H1 (cell line): ENCODE measurements around the gene UBXN4. TPM values are rescaled to one million over a fixed set of nuclear protein-coding genes. Genes with fewer than 3 reads are reported as not detected.

Source experiments
- CTCF ChIA-PET: fragments of 300-600 bp; sonication (Branson Sonifier 250); formaldehyde crosslinking; loops from one replicate; lab custom pipeline; 2021; ENCODE audit not compliant: partially characterized antibody; lab: Charles Lee
- POLR2A ChIA-PET: fragments of 300-600 bp; sonication (Branson Sonifier 250); formaldehyde crosslinking; loops from one replicate; lab custom pipeline; 2021; ENCODE audit warnings: inconsistent platforms; ENCODE audit not compliant: partially characterized antibody; lab: Charles Lee
- DNase-seq, 2 experiments: peaks; one replicate each; pipeline versions ENCODE4 v3.0.0 to v3.0.0-alpha.2; 2010 to 2022; ENCODE audit warnings: low spot score in 2 of 2, low read depth in 1 of 2, mixed read lengths in 1 of 2
- FAIRE-seq: peaks from 2 replicates; lab custom pipeline; 2011; peaks lifted over from hg19 to GRCh38; lab: Jason Lieb, UNC
- H2AFZ ChIP-seq: 2 replicates; pipeline ENCODE4 v1.8.1; 2012; ENCODE audit warnings: low read length, inconsistent platforms
- H2AK5ac ChIP-seq: 2 replicates; pipeline ENCODE4 v1.6.1; 2013; ENCODE audit warnings: low read depth, low read length
- H2BK120ac ChIP-seq: replicated peaks from 2 replicates; pipeline ENCODE3; 2013; ENCODE audit warnings: low read depth, low read length, inconsistent platforms
- H2BK12ac ChIP-seq: 2 replicates; pipeline ENCODE4 v1.6.1; 2013; ENCODE audit warnings: low read depth, low read length
- H2BK15ac ChIP-seq: 2 replicates; pipeline ENCODE4 v1.6.1; 2013; ENCODE audit warnings: low read length
- H2BK20ac ChIP-seq: 2 replicates; pipeline ENCODE4 v1.6.1; 2013; ENCODE audit warnings: low read length
- H2BK5ac ChIP-seq: 2 replicates; pipeline ENCODE4 v1.6.1; 2013; ENCODE audit warnings: low read depth, low read length
- H3K14ac ChIP-seq: 2 replicates; pipeline ENCODE4 v1.6.1; 2013; ENCODE audit warnings: inconsistent platforms; ENCODE audit not compliant: insufficient read length
- H3K18ac ChIP-seq: 2 replicates; pipeline ENCODE4 v1.6.1; 2013; ENCODE audit warnings: low read length; ENCODE audit errors: extremely low read depth
- H3K23ac ChIP-seq: 2 replicates; pipeline ENCODE4 v1.6.1; 2013; ENCODE audit warnings: inconsistent platforms; ENCODE audit not compliant: insufficient read length
- H3K23me2 ChIP-seq: 2 replicates; pipeline ENCODE4 v1.6.1; 2013; ENCODE audit warnings: low read depth, low read length
- H3K27ac ChIP-seq: 2 replicates; pipeline ENCODE4 v1.6.1; 2011; ENCODE audit warnings: low read depth, low read length, inconsistent platforms
- H3K27me3 ChIP-seq, 4 experiments: replicated peaks in 1 of 4; 1 replicate in 1 of 4; 2 replicates in 3 of 4; pipeline versions ENCODE4 v1.6.1 to v1.8.1; 2011 to 2013; ENCODE audit warnings: low read length in 3 of 4, mild to moderate bottlenecking in 3 of 4, inconsistent platforms in 2 of 4, mixed read lengths in 2 of 4, moderate library complexity in 1 of 4; ENCODE audit not compliant: control insufficient read depth in 3 of 4, insufficient read depth in 3 of 4; ENCODE audit errors: extremely low read depth in 1 of 4
- H3K36me3 ChIP-seq, 4 experiments: 2 replicates each; pipeline versions ENCODE4 v1.6.1 to v1.8.1; 2011 to 2013; ENCODE audit warnings: mild to moderate bottlenecking in 4 of 4, low read length in 3 of 4, moderate library complexity in 2 of 4, control low read depth in 1 of 4, inconsistent platforms in 1 of 4; ENCODE audit not compliant: insufficient read depth in 4 of 4, control insufficient read depth in 2 of 4
- H3K4ac ChIP-seq: replicated peaks from 2 replicates; pipeline ENCODE3; 2013; ENCODE audit warnings: low read length, low read depth, mixed read lengths, inconsistent platforms; ENCODE audit not compliant: insufficient read length
- H3K4me1 ChIP-seq, 4 experiments: replicated peaks in 1 of 4; 1 replicate in 1 of 4; 2 replicates in 3 of 4; pipeline versions ENCODE4 v1.6.1 to v1.8.1; 2011 to 2013; ENCODE audit warnings: low read length in 3 of 4, inconsistent platforms in 2 of 4, mixed read lengths in 1 of 4; ENCODE audit not compliant: insufficient read depth in 4 of 4, control insufficient read depth in 3 of 4
- H3K4me2 ChIP-seq, 2 experiments: 2 replicates each; pipeline versions ENCODE4 v1.6.1 to v1.8.1; 2011 to 2013; ENCODE audit warnings: low read depth in 2 of 2, low read length in 2 of 2, control low read depth in 1 of 2, inconsistent platforms in 1 of 2, mild to moderate bottlenecking in 1 of 2; ENCODE audit not compliant: insufficient read depth in 1 of 2
- H3K4me3 ChIP-seq, 4 experiments: fragments of 200-600, 300-600 bp in 1 of 4; sonication (generic), shearing (Covaris generic), sonication (Bioruptor Twin) in 1 of 4; 2 replicates each; pipeline versions ENCODE4 v1.5.1 to v1.8.1; 2011 to 2016; ENCODE audit warnings: low read length in 4 of 4, low read depth in 3 of 4, control low read depth in 2 of 4, inconsistent platforms in 2 of 4, mild to moderate bottlenecking in 2 of 4, mixed read lengths in 1 of 4, moderate library complexity in 1 of 4; ENCODE audit not compliant: insufficient read depth in 2 of 4; ENCODE audit errors: extremely low read depth in 1 of 4
- H3K56ac ChIP-seq: replicated peaks from 2 replicates; pipeline ENCODE3; 2013; ENCODE audit warnings: low read depth, mild to moderate bottlenecking, mixed read lengths, low read length, inconsistent platforms; ENCODE audit not compliant: insufficient read length
- H3K79me1 ChIP-seq: 2 replicates; pipeline ENCODE4 v1.6.1; 2013; ENCODE audit warnings: low read depth, low read length, control low read depth
- H3K79me2 ChIP-seq, 2 experiments: 2 replicates each; pipeline versions ENCODE4 v1.6.1 to v1.8.1; 2012 to 2013; ENCODE audit warnings: low read length in 2 of 2, mild to moderate bottlenecking in 2 of 2, inconsistent platforms in 1 of 2; ENCODE audit not compliant: insufficient read depth in 2 of 2, control insufficient read depth in 1 of 2
- H3K9ac ChIP-seq, 4 experiments: replicated peaks in 1 of 4; 1 replicate in 1 of 4; 2 replicates in 3 of 4; pipeline versions ENCODE4 v1.6.1 to v1.8.1; 2011 to 2013; ENCODE audit warnings: low read depth in 3 of 4, low read length in 3 of 4, control low read depth in 2 of 4, mild to moderate bottlenecking in 2 of 4, moderate library complexity in 2 of 4, inconsistent platforms in 1 of 4; ENCODE audit errors: extremely low read depth in 1 of 4
- H3K9me3 ChIP-seq, 2 experiments: 2 replicates each; pipeline versions ENCODE4 v1.6.1 to v1.8.1; 2012 to 2013; ENCODE audit warnings: mild to moderate bottlenecking in 2 of 2, moderate library complexity in 2 of 2, control low read depth in 1 of 2, inconsistent platforms in 1 of 2, low read depth in 1 of 2, low read length in 1 of 2, mixed read lengths in 1 of 2; ENCODE audit not compliant: insufficient read depth in 2 of 2
- H4K20me1 ChIP-seq, 2 experiments: replicated peaks in 1 of 2; 2 replicates each; pipeline versions ENCODE3 to v1.8.1; 2011 to 2013; ENCODE audit warnings: inconsistent platforms in 2 of 2, low read length in 2 of 2, mild to moderate bottlenecking in 1 of 2; ENCODE audit not compliant: insufficient read depth in 2 of 2, control insufficient read depth in 1 of 2
- H4K5ac ChIP-seq: 2 replicates; pipeline ENCODE4 v1.6.1; 2013; ENCODE audit warnings: low read length, low read depth, mixed read lengths, inconsistent platforms; ENCODE audit not compliant: insufficient read length
- H4K8ac ChIP-seq: 2 replicates; pipeline ENCODE4 v1.8.0; 2013; ENCODE audit warnings: mild to moderate bottlenecking, moderate library complexity, low read length, inconsistent platforms; ENCODE audit not compliant: insufficient read depth; ENCODE audit errors: extremely low read depth
- H4K91ac ChIP-seq: replicated peaks from 2 replicates; pipeline ENCODE3; 2013; ENCODE audit warnings: low read length, mixed read lengths, inconsistent platforms; ENCODE audit not compliant: insufficient read length
- CEBPB ChIP-seq: IDR thresholded peaks from 2 replicates; pipeline ENCODE4 v1.6.1; 2012; ENCODE audit warnings: low read depth, low read length
- FOSL1 ChIP-seq: IDR thresholded peaks from 2 replicates; pipeline ENCODE4 v1.6.1; 2011; ENCODE audit warnings: mild to moderate bottlenecking, low read depth, low read length, moderate library complexity; ENCODE audit not compliant: insufficient read depth
- JUND ChIP-seq: IDR thresholded peaks from 2 replicates; pipeline ENCODE4 v1.6.1; 2011; ENCODE audit warnings: mild to moderate bottlenecking, improper control_type of control experiment, low read length
- MAFK ChIP-seq: IDR thresholded peaks from 2 replicates; pipeline ENCODE4 v1.6.1; 2012; ENCODE audit warnings: low read depth, mild to moderate bottlenecking, improper control_type of control experiment, low read length
- POLR2AphosphoS5 ChIP-seq: IDR thresholded peaks from 2 replicates; pipeline ENCODE4 v1.6.1; 2011; ENCODE audit warnings: low read depth, low read length
- SIN3A ChIP-seq, 2 experiments: IDR thresholded peaks in 1 of 2; conservative IDR thresholded peaks in 1 of 2; 2 replicates each; pipeline ENCODE4 v1.6.1; 2011 to 2012; ENCODE audit warnings: low read length in 2 of 2, improper control_type of control experiment in 1 of 2, low read depth in 1 of 2, mild to moderate bottlenecking in 1 of 2
- TCF12 ChIP-seq: IDR thresholded peaks from 2 replicates; pipeline ENCODE4 v1.6.1; 2011; ENCODE audit warnings: low read depth, mild to moderate bottlenecking, low read length
- USF2 ChIP-seq: IDR thresholded peaks from 2 replicates; pipeline ENCODE4 v1.6.1; 2011; ENCODE audit warnings: low read length, improper control_type of control experiment
- WGBS, 2 experiments: shearing (Covaris generic) in 1 of 2; methylation state at CpG; one replicate each; pipeline versions ENCODE4 v1.1.6 to v1.1.7; 2013 to 2015; ENCODE audit warnings: low lambda C conversion rate in 2 of 2, mixed read lengths in 2 of 2, inconsistent platforms in 1 of 2, low coverage in 1 of 2, missing lambda C conversion rate in 1 of 2; ENCODE audit not compliant: insufficient replicate concordance in 2 of 2, insufficient coverage in 1 of 2, insufficient read length in 1 of 2; ENCODE audit errors: extremely low coverage in 1 of 2, missing lambda C conversion rate in 1 of 2; 5-methylcytosine and 5-hydroxymethylcytosine counted together
- polyA plus RNA-seq, 7 experiments: library from polyadenylated mRNA; depleted of rRNA in 3 of 7; stranded (reverse) in 5 of 7; unstranded in 2 of 7; fragments of >200 nt in 5 of 7; fragments of 200-250 nt in 2 of 7; gene quantifications; 1 replicate in 5 of 7; 2 replicates in 1 of 7; 4 replicates in 1 of 7; pipeline versions ENCODE4 v1.2.1 to v1.2.3, GENCODE V29; 2011 to 2013; ENCODE audit warnings: missing spikeins in 2 of 7, mixed read lengths in 2 of 7
- total RNA-seq: library from RNA; stranded (reverse); fragmentation: NEBNext Ultra II Directional; extraction: Animal tissue kit (Norgen Biotek cat#: 25700); gene quantifications from 2 replicates; pipeline ENCODE4 v1.2.1, GENCODE V29; 2021

Gene UBXN4
- total and polyA plus RNA-seq, 2 of the 8 experiments (the other 6 are each of a cell fraction or from before 2014, with no cell fraction given), result 20.1 to 64.2 TPM

- H3K23me2 ChIP-seq, result no peaks in the 10 kb centered on the region
- H3K36me3 ChIP-seq, result no peaks in the 10 kb centered on the region
- ChIA-PET CTCF (interaction anchor here (0.6 kb wide), 1 partner anchor 30 kb away, joined by 5 read pairs; no protein-coding TSS in a partner anchor), POLR2A (no interaction called here)
- no peak overlapping the region for H3K56ac ChIP-seq
- no peak overlapping the region for H3K9ac ChIP-seq
- H3K4me1 ChIP-seq, result peaks cover 0 to 2% (median 0%) of the 10 kb centered on the region in 4 experiments; a peak in 1 of 7 replicates
- TF ChIP-seq CEBPB (no peak), JUND (no peak), POLR2AphosphoS5 (no peak), SIN3A (conservative IDR thresholded peaks at IDR 0.05 in 1 of 2, IDR thresholded peaks at IDR 0.05 in 1 of 2; ENCODE audit: low read depth in 1 of 2, low read length in 2 of 2) (no peak), MAFK (no peak), USF2 (no peak), FOSL1 (no peak), TCF12 (no peak)
- no peak overlapping the region for H2AK5ac ChIP-seq
- H3K79me1 ChIP-seq, result no peaks in the 10 kb centered on the region
- 95% methylated on average over 5 of the region's 5 CpGs; no CpG with 5 or more reads in 1 of the 2 experiments for WGBS, 2 experiments
- H2BK15ac ChIP-seq, result no peak overlapping the region
- no peak overlapping the region for H2BK12ac ChIP-seq
- H3K27me3 ChIP-seq, result no peaks in the 10 kb centered on the region
- no peaks in the 10 kb centered on the region; a peak in 1 of 4 replicates for H3K9me3 ChIP-seq
- no peak overlapping the region for H3K4ac ChIP-seq
- H2BK120ac ChIP-seq, result no peak overlapping the region
- H4K20me1 ChIP-seq, result no peaks in the 10 kb centered on the region
- FAIRE-seq (no peak), DNase-seq (no peak)
- no peak overlapping the region for H2BK20ac ChIP-seq
- no peak overlapping the region for H4K5ac ChIP-seq
- H3K4me3 ChIP-seq, result no peak overlapping the region
- H3K23ac ChIP-seq, result no peak overlapping the region
- H4K8ac ChIP-seq, result no peak overlapping the region
- H3K14ac ChIP-seq, result no peak overlapping the region
- H3K4me2 ChIP-seq, result no peak overlapping the region
- H3K18ac ChIP-seq, result no peak overlapping the region
- H3K27ac ChIP-seq, result no peak overlapping the region
- no peak overlapping the region for H4K91ac ChIP-seq
- no peak overlapping the region for H2BK5ac ChIP-seq
- H3K79me2 ChIP-seq, result no peaks in the 10 kb centered on the region
- no peak overlapping the region for H2AFZ ChIP-seq
These were observed 5.1 kb upstream of the UBXN4 start for GRCh38 chr2:135736546-135736945.
